Measurements from ENCODE around the gene CIDEA. TPM values are rescaled to one million over a fixed set of nuclear protein-coding genes. Genes with fewer than 3 reads are reported as not detected.

Gene CIDEA
- total RNA-seq, 1 experiment from 2014 or later = 0.50 TPM

GRCh38 chr18:12308386-12309100 is 54.4 kb downstream of the CIDEA start (continued):
- TF ChIP-seq ZNF532 (CRISPR knock-in tag; IDR thresholded peaks at IDR 0.05; ENCODE audit: borderline replicate concordance) (no peak), ZNF416 (CRISPR knock-in tag; IDR thresholded peaks at IDR 0.05) (no peak), JUN (CRISPR knock-in tag; IDR thresholded peaks at IDR 0.05) (no peak), MLX (CRISPR knock-in tag; IDR thresholded peaks at IDR 0.05) (no peak), SMAD4 (CRISPR knock-in tag; IDR thresholded peaks at IDR 0.05) (no peak), RORB (CRISPR knock-in tag; IDR thresholded peaks at IDR 0.05) (no peak), E2F5 (CRISPR knock-in tag; IDR thresholded peaks at IDR 0.05) (0 out of 2 replicates have a peak, but pooled peaks have one; percentile 35), ETV6 (CRISPR knock-in tag; IDR thresholded peaks at IDR 0.05) (0 out of 2 replicates have a peak, but pooled peaks have one; percentile 38), NFATC4 (CRISPR knock-in tag; IDR thresholded peaks at IDR 0.05) (no peak), CDX4 (CRISPR knock-in tag; IDR thresholded peaks at IDR 0.05; ENCODE audit: borderline replicate concordance) (no peak), MAX (CRISPR knock-in tag; IDR thresholded peaks at IDR 0.05) (0 out of 2 replicates have a peak, but pooled peaks have one; percentile 24), ZNF425 (CRISPR knock-in tag; conservative IDR thresholded peaks at IDR 0.05) (no peak)

GRCh38 chr18:12309683-12310198 is 55.6 kb downstream of the CIDEA start:
- Mint-ChIP-seq H3K4me1 (peaks cover 49% of the 10 kb centered on the region), H3K36me3 (peaks cover 39% of the 10 kb centered on the region), H3K27ac (peak overlapping the region; percentile 89), H3K27me3 (ENCODE audit: low read depth) (peaks cover 20% of the 10 kb centered on the region), H3K9me3 (peaks cover 8% of the 10 kb centered on the region), H3K4me3 (peak overlapping the region; percentile 79)
- ATAC-seq (no peak), DNase-seq (ENCODE audit: low spot score) (no peak)
- CTCF ChIA-PET = interaction anchor here (1.0 to 4.0 kb wide), 5 partner anchors 18 to 38 kb away, joined by 4 to 24 read pairs (median 11); no protein-coding TSS in a partner anchor
- POLR2A ChIA-PET = no interaction called here
- TF ChIP-seq NR1H2 (CRISPR knock-in tag; IDR thresholded peaks at IDR 0.05) = no peak
